ENCODE results near the gene PRKAG1.

PRKAG1 gene

GRCh38 chr12:48999371-49000131 lies 19.0 kb downstream of the PRKAG1 start, which contains the start of gene DDN (continued):
- TF ChIP-seq PRDM2 (tag by site-specific recombination; IDR thresholded peaks at IDR 0.05; ENCODE audit: borderline replicate concordance) (no peak), SP7 (tag by site-specific recombination; IDR thresholded peaks at IDR 0.05) (peak; percentile 56), GLIS2 (tag by site-specific recombination; IDR thresholded peaks at IDR 0.05) (peak; percentile 92), ZNF155 (tag by site-specific recombination; IDR thresholded peaks at IDR 0.05) (no peak), ZNF561 (tag by site-specific recombination; IDR thresholded peaks at IDR 0.05; ENCODE audit: borderline replicate concordance) (0 out of 2 replicates have a peak, but pooled peaks have one; percentile 66), ZNF549 (tag by site-specific recombination; IDR thresholded peaks at IDR 0.05) (no peak), IKZF3 (tag by site-specific recombination; IDR thresholded peaks at IDR 0.05) (peak; percentile 46; the same call in 1 of the 2 replicates), ZNF335 (tag by site-specific recombination; conservative IDR thresholded peaks at IDR 0.05) (peak; percentile 98), ZNF658 (tag by site-specific recombination; IDR thresholded peaks at IDR 0.05) (no peak), ZNF626 (tag by site-specific recombination; IDR thresholded peaks at IDR 0.05) (no peak), ZBTB44 (tag by site-specific recombination; IDR thresholded peaks at IDR 0.05) (no peak), ZIC2 (tag by site-specific recombination; IDR thresholded peaks at IDR 0.05) (peak; percentile 67), ZNF830 (tag by site-specific recombination; IDR thresholded peaks at IDR 0.05; ENCODE audit: low read depth) (no peak), ZNF138 (tag by site-specific recombination; IDR thresholded peaks at IDR 0.05; ENCODE audit: borderline replicate concordance) (no peak), KLF9 (tag by site-specific recombination; IDR thresholded peaks at IDR 0.05; ENCODE audit: low read depth) (peak; percentile 60; the same call in 1 of the 2 replicates), ZNF544 (tag by site-specific recombination; IDR thresholded peaks at IDR 0.05) (no peak), ZNF707 (tag by site-specific recombination; IDR thresholded peaks at IDR 0.05) (no peak), ZNF449 (tag by site-specific recombination; IDR thresholded peaks at IDR 0.05) (no peak), ZNF202 (tag by site-specific recombination; IDR thresholded peaks at IDR 0.05; ENCODE audit: borderline replicate concordance) (no peak), PRDM10 (tag by site-specific recombination; IDR thresholded peaks at IDR 0.05) (peak; percentile 58), ZNF664 (tag by site-specific recombination; IDR thresholded peaks at IDR 0.05) (no peak), ZEB2 (tag by site-specific recombination; IDR thresholded peaks at IDR 0.05) (peak; percentile 47; the same call in 1 of the 2 replicates), BCL11B (tag by site-specific recombination; IDR thresholded peaks at IDR 0.05; ENCODE audit: low read depth) (no peak), ZNF366 (tag by site-specific recombination; conservative IDR thresholded peaks at IDR 0.05) (peak; percentile 76), ZNF76 (tag by site-specific recombination; IDR thresholded peaks at IDR 0.05; ENCODE audit: borderline replicate concordance, low read depth) (peak; percentile 81), EGR2 (tag by site-specific recombination; IDR thresholded peaks at IDR 0.05; ENCODE audit: low read depth) (peak; percentile 85), SCRT1 (tag by site-specific recombination; IDR thresholded peaks at IDR 0.05; ENCODE audit: borderline replicate concordance) (no peak), ZNF239 (tag by site-specific recombination; IDR thresholded peaks at IDR 0.05) (no peak)

Data from HEK293 (cell line).